K562 (cell line): ENCODE data around the gene MOB1A. TPM values are rescaled to one million over a fixed set of nuclear protein-coding genes. Genes with fewer than 3 reads are reported as not detected.

Experiments used
- ARID1B ChIP-seq: fragments of 450-650 bp; IDR thresholded peaks from 2 replicates; pipeline ENCODE4 v1.6.1; 2016; ENCODE audit warnings: antibody characterized with exemption, mild to moderate bottlenecking, inconsistent platforms
- CBFA2T3 ChIP-seq: fragments of 450-650 bp; IDR thresholded peaks from 2 replicates; pipeline ENCODE4 v1.6.1; 2017
- CREM ChIP-seq: IDR thresholded peaks from 2 replicates; pipeline ENCODE4 v1.6.1; 2014; ENCODE audit warnings: antibody characterized with exemption, low read depth
- FOSL1 ChIP-seq: fragments of 200-800 bp; sonication (Bioruptor generic); conservative IDR thresholded peaks from 2 replicates; pipeline ENCODE4 v1.6.1; 2016; ENCODE audit warnings: missing genetic modification characterization, missing compliant biosample characterization
- GABPB1 ChIP-seq: sonication (generic); formaldehyde crosslinking; IDR thresholded peaks from 2 replicates; pipeline ENCODE4 v1.8.0; 2022; ENCODE audit warnings: mild to moderate bottlenecking, missing genetic modification reagents
- GTF2E2 ChIP-seq: fragments of 200-800 bp; sonication (Bioruptor generic); IDR thresholded peaks from 2 replicates; pipeline ENCODE4 v1.6.1; 2016; ENCODE audit warnings: missing genetic modification characterization, missing compliant biosample characterization
- HDAC8 ChIP-seq: fragments of 450-650 bp; IDR thresholded peaks from 2 replicates; pipeline ENCODE4 v1.6.1; 2016; ENCODE audit warnings: mild to moderate bottlenecking, missing genetic modification characterization, moderate library complexity, missing compliant biosample characterization
- HNRNPUL1 ChIP-seq: fragments of 200-400 bp; formaldehyde crosslinking; IDR thresholded peaks from 2 replicates; pipeline ENCODE4 v1.6.1; 2017; ENCODE audit warnings: low read length
- MCM2 ChIP-seq: fragments of 450-650 bp; IDR thresholded peaks from 2 replicates; pipeline ENCODE4 v1.6.1; 2017; ENCODE audit warnings: low read depth, mild to moderate bottlenecking
- MED1 ChIP-seq: sonication (generic); formaldehyde crosslinking; IDR thresholded peaks from 2 replicates; pipeline ENCODE4 v1.8.1; 2023; ENCODE audit warnings: missing genetic modification reagents, borderline replicate concordance
- POLR2B ChIP-seq: fragments of 450-650 bp; IDR thresholded peaks from 2 replicates; pipeline ENCODE4 v1.6.1; 2018; ENCODE audit warnings: low read depth; ENCODE audit not compliant: partially characterized antibody
- SMARCA5 ChIP-seq: fragments of 450-650 bp; IDR thresholded peaks from 2 replicates; pipeline ENCODE4 v1.6.1; 2016
- SNIP1 ChIP-seq: fragments of 450-650 bp; IDR thresholded peaks from 2 replicates; pipeline ENCODE4 v1.7.1; 2017; ENCODE audit warnings: low read depth, mild to moderate bottlenecking
- TEAD2 ChIP-seq: fragments of 450-650 bp; IDR thresholded peaks from 2 replicates; pipeline ENCODE4 v1.6.1; 2016; ENCODE audit warnings: missing genetic modification characterization, control low read depth, missing compliant biosample characterization
- TEAD4 ChIP-seq, 2 experiments: sonication (generic) in 1 of 2; formaldehyde crosslinking in 1 of 2; IDR thresholded peaks; 2 replicates each; pipeline versions ENCODE4 v1.6.1 to v1.8.0; 2012 to 2022; ENCODE audit warnings: borderline replicate concordance in 1 of 2, inconsistent platforms in 1 of 2, low read length in 1 of 2, mild to moderate bottlenecking in 1 of 2, missing genetic modification reagents in 1 of 2
- TSHZ1 ChIP-seq: fragments of 250-450 bp; sonication (Bioruptor Pico); IDR thresholded peaks from 2 replicates; pipeline ENCODE4 v1.4.0; 2020; ENCODE audit warnings: mild to moderate bottlenecking, moderate library complexity
- ZNF644 ChIP-seq: fragments of 200-800 bp; sonication (Bioruptor generic); IDR thresholded peaks from 2 replicates; pipeline ENCODE4 v1.6.1; 2016; ENCODE audit warnings: low read depth, missing genetic modification characterization, missing compliant biosample characterization
- ZNF717 ChIP-seq: fragments of 250-450 bp; sonication (Bioruptor Pico); IDR thresholded peaks from 2 replicates; pipeline ENCODE4 v1.5.0; 2021
- polyA plus RNA-seq, 8 experiments: library from polyadenylated mRNA; depleted of rRNA in 4 of 8; stranded (reverse) in 5 of 8; unstranded in 3 of 8; fragments of >200 nt; fragmentation: Nextera tagmentation in 2 of 8; fragmentation: Illumina TruSeq in 1 of 8; extraction: Ambion mirVana in 2 of 8; extraction: Trizol in 1 of 8; gene quantifications; 2 replicates each; pipeline versions ENCODE4 v1.2.1 to v1.2.3, GENCODE V29; 2011 to 2014; ENCODE audit warnings: inconsistent platforms in 1 of 8, missing spikeins in 1 of 8
- total RNA-seq, 7 experiments: library from RNA; depleted of rRNA in 6 of 7; stranded (reverse); fragments of >200 nt in 6 of 7; fragmentation: Illumina TruSeq in 2 of 7; extraction: Trizol in 2 of 7; gene quantifications; 2 replicates each; pipeline versions ENCODE4 v1.2.1 to v1.2.3, GENCODE V29; 2011 to 2021; ENCODE audit warnings: low replicate concordance in 1 of 7

MOB1A gene
- total and polyA plus RNA-seq, 9 of the 15 experiments (the other 6 are each of a cell fraction or from before 2014, with no cell fraction given), result 24.8 to 100 (median 60.2) TPM

DNA sequence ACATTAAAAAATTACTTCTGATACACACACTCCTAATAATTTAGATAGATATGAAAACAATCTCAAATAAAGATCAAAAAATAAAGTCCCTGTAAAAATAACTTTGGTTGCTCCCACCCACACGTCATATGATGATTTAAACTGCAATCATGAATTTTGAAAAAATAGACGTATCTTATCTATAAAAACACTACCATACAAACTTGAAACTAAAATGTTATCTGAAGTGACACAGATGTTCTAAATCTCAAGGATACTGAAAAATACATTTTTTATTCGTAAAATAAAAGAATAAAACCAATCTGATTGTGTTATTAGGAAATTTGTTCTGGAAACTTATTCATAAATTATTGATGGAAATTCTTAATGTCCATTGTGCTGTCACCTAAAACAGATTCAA is 22.8 kb downstream of the MOB1A start (continued):
- TF ChIP-seq TEAD2 (no peak), POLR2B (no peak), FOSL1 (tag) (no peak), GABPB1 (CRISPR knock-in tag) (no peak), CBFA2T3 (peak; percentile 39; the same call in 1 of the 2 replicates), TSHZ1 (no peak), MCM2 (no peak), GTF2E2 (tag) (no peak), SNIP1 (no peak), MED1 (no peak), ZNF717 (CRISPR knock-in tag) (no peak), ZNF644 (no peak), ARID1B (peak; percentile 63), CREM (no peak), TEAD4 (IDR thresholded peaks at IDR 0.05; ENCODE audit: low read length) (0 out of 2 replicates have a peak, but pooled peaks have one; percentile 34), TEAD4 (CRISPR knock-in tag; IDR thresholded peaks at IDR 0.05; ENCODE audit: borderline replicate concordance) (no peak), SMARCA5 (no peak), HDAC8 (tag) (no peak), HNRNPUL1 (no peak)
